OCI-LY1 (cell line): ENCODE data around the gene FYN.

ENCODE experiments used
- EZH2 ChIP-seq: fragments of 200-600 bp; sonication (generic), shearing (Covaris generic); IDR thresholded peaks from 2 replicates; pipeline ENCODE4 v1.8.0; 2017; ENCODE audit warnings: borderline replicate concordance, mixed run types, mild to moderate bottlenecking, antibody characterized with exemption, low read length, moderate library complexity, mixed read lengths
- TF ChIP-seq, protein P1 (sequence below): fragments of 200-600 bp; sonication (generic), shearing (Covaris generic); IDR thresholded peaks from 2 replicates; pipeline ENCODE4 v1.5.1; 2017; ENCODE audit warnings: mild to moderate bottlenecking, antibody characterized with exemption, low read length, moderate library complexity, mixed read lengths

DNA sequence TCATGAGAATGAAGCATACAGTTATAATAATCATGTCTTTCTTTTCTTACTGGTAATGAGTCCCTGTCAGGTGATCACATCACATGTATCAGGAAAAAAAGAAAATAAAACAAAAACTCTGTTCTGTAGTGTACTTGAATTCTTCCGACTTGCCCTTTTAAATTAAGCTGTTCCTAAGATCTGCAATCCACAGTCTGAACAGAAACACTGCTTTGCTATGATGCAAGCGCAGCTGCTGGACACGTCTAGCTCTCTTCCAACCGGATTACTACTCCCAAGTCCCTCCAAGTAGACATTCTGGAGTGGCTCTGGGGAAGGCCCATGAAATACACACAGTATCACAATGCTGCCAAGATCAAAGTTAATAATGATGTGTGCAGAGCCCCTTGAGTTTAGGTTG, 83.7 kb downstream of the FYN start:
- TF ChIP-seq, protein P1, sequence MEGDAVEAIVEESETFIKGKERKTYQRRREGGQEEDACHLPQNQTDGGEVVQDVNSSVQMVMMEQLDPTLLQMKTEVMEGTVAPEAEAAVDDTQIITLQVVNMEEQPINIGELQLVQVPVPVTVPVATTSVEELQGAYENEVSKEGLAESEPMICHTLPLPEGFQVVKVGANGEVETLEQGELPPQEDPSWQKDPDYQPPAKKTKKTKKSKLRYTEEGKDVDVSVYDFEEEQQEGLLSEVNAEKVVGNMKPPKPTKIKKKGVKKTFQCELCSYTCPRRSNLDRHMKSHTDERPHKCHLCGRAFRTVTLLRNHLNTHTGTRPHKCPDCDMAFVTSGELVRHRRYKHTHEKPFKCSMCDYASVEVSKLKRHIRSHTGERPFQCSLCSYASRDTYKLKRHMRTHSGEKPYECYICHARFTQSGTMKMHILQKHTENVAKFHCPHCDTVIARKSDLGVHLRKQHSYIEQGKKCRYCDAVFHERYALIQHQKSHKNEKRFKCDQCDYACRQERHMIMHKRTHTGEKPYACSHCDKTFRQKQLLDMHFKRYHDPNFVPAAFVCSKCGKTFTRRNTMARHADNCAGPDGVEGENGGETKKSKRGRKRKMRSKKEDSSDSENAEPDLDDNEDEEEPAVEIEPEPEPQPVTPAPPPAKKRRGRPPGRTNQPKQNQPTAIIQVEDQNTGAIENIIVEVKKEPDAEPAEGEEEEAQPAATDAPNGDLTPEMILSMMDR, result no peak
- TF ChIP-seq EZH2, result no peak
